DOHH2 (cell line): ENCODE results near the gene PHACTR1.

Experiments
- H3F3A ChIP-seq: fragments of 200-600 bp; sonication (generic), shearing (Covaris generic); 2 replicates; pipeline ENCODE4 v1.6.0; 2016; ENCODE audit warnings: antibody characterized with exemption, mild to moderate bottlenecking; ENCODE audit not compliant: control insufficient read depth, insufficient read depth
- H3K27ac ChIP-seq: fragments of 200-600 bp; sonication (generic); 2 replicates; pipeline ENCODE4 v1.5.1; 2014; ENCODE audit warnings: low read depth, mild to moderate bottlenecking, low read length, moderate library complexity
- H3K27me3 ChIP-seq: fragments of 200-600 bp; sonication (generic); 2 replicates; pipeline ENCODE4 v1.6.1; 2014; ENCODE audit warnings: mild to moderate bottlenecking, low read length, mixed read lengths; ENCODE audit not compliant: control insufficient read depth
- H3K36me3 ChIP-seq: fragments of 200-600 bp; sonication (generic); 2 replicates; pipeline ENCODE4 v1.6.1; 2014; ENCODE audit warnings: mild to moderate bottlenecking, low read length, moderate library complexity, mixed read lengths; ENCODE audit not compliant: control insufficient read depth
- H3K4me1 ChIP-seq: fragments of 200-600 bp; sonication (generic); 2 replicates; pipeline ENCODE4 v1.6.1; 2014; ENCODE audit warnings: mild to moderate bottlenecking, low read length, mixed read lengths; ENCODE audit not compliant: control insufficient read depth
- H3K4me2 ChIP-seq: fragments of 200-600 bp; sonication (generic); 2 replicates; pipeline ENCODE4 v1.6.0; 2014; ENCODE audit warnings: mild to moderate bottlenecking, low read length, moderate library complexity
- H3K4me3 ChIP-seq: fragments of 200-600 bp; sonication (generic); 2 replicates; pipeline ENCODE4 v1.5.1; 2014; ENCODE audit warnings: mild to moderate bottlenecking, low read length, mixed read lengths
- H3K79me2 ChIP-seq: fragments of 200-600 bp; sonication (generic); 2 replicates; pipeline ENCODE4 v1.6.1; 2014; ENCODE audit warnings: mild to moderate bottlenecking, low read length, mixed read lengths; ENCODE audit not compliant: control insufficient read depth
- H3K9me2 ChIP-seq: fragments of 200-600 bp; sonication (generic); replicated peaks from 2 replicates; pipeline ENCODE4 v1.6.1; 2014; ENCODE audit warnings: mild to moderate bottlenecking, low read length, mixed read lengths; ENCODE audit not compliant: control insufficient read depth
- H3K9me3 ChIP-seq: fragments of 200-600 bp; sonication (generic); 2 replicates; pipeline ENCODE4 v1.6.1; 2014; ENCODE audit warnings: antibody characterized with exemption, low read length, mixed read lengths; ENCODE audit not compliant: control insufficient read depth, insufficient read depth
- H4K20me1 ChIP-seq: fragments of 200-600 bp; sonication (generic); 2 replicates; pipeline ENCODE4 v1.6.0; 2014; ENCODE audit warnings: low read depth, mild to moderate bottlenecking, antibody characterized with exemption, low read length, moderate library complexity; ENCODE audit not compliant: control insufficient read depth, insufficient read depth
- CTCF ChIP-seq: fragments of 200-600 bp; sonication (generic); IDR thresholded peaks from one replicate; pipeline ENCODE4 v1.5.1; 2014; ENCODE audit warnings: antibody characterized with exemption, mild to moderate bottlenecking, low read depth, low read length; ENCODE audit not compliant: poor library complexity, severe bottlenecking
- EZH2phosphoT487 ChIP-seq: fragments of 200-600 bp; sonication (generic); IDR thresholded peaks from 2 replicates; pipeline ENCODE4 v1.6.1; 2017; ENCODE audit warnings: borderline replicate concordance, mild to moderate bottlenecking, antibody characterized with exemption, low read length, moderate library complexity, mixed read lengths

PHACTR1 gene

GRCh38 chr6:12733876-12734275 is 17.3 kb downstream of the PHACTR1 start:
- Histone ChIP-seq H3K27ac (no peak overlapping the region), H4K20me1 (no peaks in the 10 kb centered on the region), H3K36me3 (no peaks in the 10 kb centered on the region), H3K79me2 (no peaks in the 10 kb centered on the region), H3K4me2 (no peak overlapping the region), H3F3A (no peaks in the 10 kb centered on the region), H3K4me1 (no peaks in the 10 kb centered on the region), H3K9me3 (no peaks in the 10 kb centered on the region), H3K27me3 (no peaks in the 10 kb centered on the region), H3K9me2 (no peaks in the 10 kb centered on the region), H3K4me3 (no peak overlapping the region)
- no peak for TF ChIP-seq CTCF
- TF ChIP-seq EZH2phosphoT487 = no peak

- no peak overlapping the region for H3K27ac ChIP-seq
- H3F3A ChIP-seq = no peaks in the 10 kb centered on the region
- TF ChIP-seq CTCF (no peak), EZH2phosphoT487 (no peak)
- no peaks in the 10 kb centered on the region for H3K4me1 ChIP-seq
- no peaks in the 10 kb centered on the region for H3K9me2 ChIP-seq
- H4K20me1 ChIP-seq = no peaks in the 10 kb centered on the region
- no peaks in the 10 kb centered on the region for H3K9me3 ChIP-seq
- no peak overlapping the region for H3K4me3 ChIP-seq
- no peaks in the 10 kb centered on the region for H3K36me3 ChIP-seq
- no peaks in the 10 kb centered on the region for H3K79me2 ChIP-seq
- no peaks in the 10 kb centered on the region for H3K27me3 ChIP-seq
- no peak overlapping the region for H3K4me2 ChIP-seq
Observed at GRCh38 chr6:12735786-12736185, 19.2 kb downstream of the PHACTR1 start.

GRCh38 chr6:12748411-12748810 is 31.8 kb downstream of the PHACTR1 start:
- no peaks in the 10 kb centered on the region for H3K36me3 ChIP-seq
- H3K27me3 ChIP-seq = no peaks in the 10 kb centered on the region
- H3K4me1 ChIP-seq = no peaks in the 10 kb centered on the region
- no peak for TF ChIP-seq CTCF
- no peak for TF ChIP-seq EZH2phosphoT487
- no peaks in the 10 kb centered on the region for H3F3A ChIP-seq
- no peak overlapping the region for H3K4me3 ChIP-seq
- H3K9me2 ChIP-seq = no peaks in the 10 kb centered on the region
- H4K20me1 ChIP-seq = no peaks in the 10 kb centered on the region
- H3K79me2 ChIP-seq = no peaks in the 10 kb centered on the region
- no peak overlapping the region for H3K4me2 ChIP-seq
- no peak overlapping the region for H3K27ac ChIP-seq
- H3K9me3 ChIP-seq = no peaks in the 10 kb centered on the region
